Peyer's patch (tissue), 4 donors: ENCODE data around the gene TCL1B.

Source experiments
- POLR2A ChIP-seq, 2 donors: fragments of 450-650 bp; IDR thresholded peaks; one replicate each; pipeline ENCODE4 v1.5.1; 2017; ENCODE audit warnings: antibody characterized with exemption in 2 of 2, mild to moderate bottlenecking in 2 of 2, moderate library complexity in 2 of 2
- TF ChIP-seq, protein P1 (sequence below), 6 experiments: fragments of 450-650 bp in 4 of 6; fragments of 200-600 bp in 2 of 6; sonication (generic) in 1 of 6; IDR thresholded peaks; one replicate each; pipeline ENCODE4 v1.5.1; 2017 to 2019; ENCODE audit warnings: antibody characterized with exemption in 6 of 6, mild to moderate bottlenecking in 3 of 6, moderate library complexity in 1 of 6

- TF ChIP-seq POLR2A (IDR thresholded peaks at IDR 0.05) = no peak
- TF ChIP-seq, protein P1, sequence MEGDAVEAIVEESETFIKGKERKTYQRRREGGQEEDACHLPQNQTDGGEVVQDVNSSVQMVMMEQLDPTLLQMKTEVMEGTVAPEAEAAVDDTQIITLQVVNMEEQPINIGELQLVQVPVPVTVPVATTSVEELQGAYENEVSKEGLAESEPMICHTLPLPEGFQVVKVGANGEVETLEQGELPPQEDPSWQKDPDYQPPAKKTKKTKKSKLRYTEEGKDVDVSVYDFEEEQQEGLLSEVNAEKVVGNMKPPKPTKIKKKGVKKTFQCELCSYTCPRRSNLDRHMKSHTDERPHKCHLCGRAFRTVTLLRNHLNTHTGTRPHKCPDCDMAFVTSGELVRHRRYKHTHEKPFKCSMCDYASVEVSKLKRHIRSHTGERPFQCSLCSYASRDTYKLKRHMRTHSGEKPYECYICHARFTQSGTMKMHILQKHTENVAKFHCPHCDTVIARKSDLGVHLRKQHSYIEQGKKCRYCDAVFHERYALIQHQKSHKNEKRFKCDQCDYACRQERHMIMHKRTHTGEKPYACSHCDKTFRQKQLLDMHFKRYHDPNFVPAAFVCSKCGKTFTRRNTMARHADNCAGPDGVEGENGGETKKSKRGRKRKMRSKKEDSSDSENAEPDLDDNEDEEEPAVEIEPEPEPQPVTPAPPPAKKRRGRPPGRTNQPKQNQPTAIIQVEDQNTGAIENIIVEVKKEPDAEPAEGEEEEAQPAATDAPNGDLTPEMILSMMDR (IDR thresholded peaks at IDR 0.05) = no peak
These were observed 53.1 kb downstream of the TCL1B start for GRCh38 chr14:95739356-95739755.
